ENCODE results near the gene TMEM238L. TPM values are rescaled to one million over a fixed set of nuclear protein-coding genes. Genes with fewer than 3 reads are reported as not detected.

TMEM238L gene
- total RNA-seq, 4 donors from 2014 or later, result 0.42 to 4.8 (median 1.0) TPM

- Histone ChIP-seq H3K27ac (peak overlapping the region in 1 of 4 donors; percentile 29), H3K4me1 (peaks cover 0 to 33% (median 4%) of the 10 kb centered on the region in 3 donors), H3K4me3 (no peak overlapping the region), H3K27me3 (no peaks in the 10 kb centered on the region), H3K9me3 (no peaks in the 10 kb centered on the region), H3K36me3 (no peaks in the 10 kb centered on the region)
- no peak for DNase-seq
- TF ChIP-seq POLR2A (IDR thresholded peaks at IDR 0.05) (no peak), CTCF (IDR thresholded peaks at IDR 0.05) (no peak)
- 65 to 69% methylated on average over 5 of the region's 5 CpGs for WGBS, 2 donors
- intact Hi-C loops (cut with DNase I), result no loop called here
Observed at GRCh38 chr17:10815319-10815718, 11.4 kb upstream of the TMEM238L start.

- no peaks in the 10 kb centered on the region for H3K27me3 ChIP-seq
- WGBS, 2 donors, result 56 to 58% methylated on average over 1 of the region's 1 CpG
- DNase-seq, result no peak
- peaks cover 0 to 33% (median 4%) of the 10 kb centered on the region in 3 donors for H3K4me1 ChIP-seq
- no peaks in the 10 kb centered on the region for H3K36me3 ChIP-seq
- H3K27ac ChIP-seq, result no peak overlapping the region
- no peak overlapping the region for H3K4me3 ChIP-seq
- TF ChIP-seq CTCF (IDR thresholded peaks at IDR 0.05) (no peak), POLR2A (IDR thresholded peaks at IDR 0.05) (no peak)
- intact Hi-C loops (cut with DNase I), result no loop called here
- H3K9me3 ChIP-seq, result no peaks in the 10 kb centered on the region
Observed at GRCh38 chr17:10814075-10814474, 10.2 kb upstream of the TMEM238L start.

- Histone ChIP-seq H3K27ac (peak overlapping the region in 1 of 4 donors; percentile 27), H3K36me3 (no peaks in the 10 kb centered on the region), H3K27me3 (no peaks in the 10 kb centered on the region), H3K4me3 (no peak overlapping the region), H3K9me3 (no peaks in the 10 kb centered on the region), H3K4me1 (peaks cover 0 to 33% (median 4%) of the 10 kb centered on the region in 3 donors)
- DNase-seq, result no peak
- intact Hi-C loops (cut with DNase I), result no loop called here
- no peak for TF ChIP-seq CTCF (IDR thresholded peaks at IDR 0.05)
- WGBS, 2 donors, result 34 to 58% methylated on average over 5 of the region's 5 CpGs
Observed at GRCh38 chr17:10812674-10813073, 8.8 kb upstream of the TMEM238L start.

GRCh38 chr17:10809605-10810004 is 5.7 kb upstream of the TMEM238L start:
- no peak for DNase-seq
- intact Hi-C loops (cut with DNase I), result no loop called here
- TF ChIP-seq POLR2A (IDR thresholded peaks at IDR 0.05) (no peak), CTCF (IDR thresholded peaks at IDR 0.05) (no peak)
- Histone ChIP-seq H3K27ac (no peak overlapping the region), H3K36me3 (no peaks in the 10 kb centered on the region), H3K9me3 (no peaks in the 10 kb centered on the region), H3K4me1 (peaks cover 0 to 26% (median 4%) of the 10 kb centered on the region in 3 donors), H3K4me3 (no peak overlapping the region), H3K27me3 (no peaks in the 10 kb centered on the region)
- 81 to 92% methylated on average over 4 of the region's 4 CpGs for WGBS, 2 donors

- intact Hi-C loops (cut with DNase I), result no loop called here
- WGBS, 2 donors, result 75 to 82% methylated on average over 7 of the region's 7 CpGs
- Histone ChIP-seq H3K4me3 (no peak overlapping the region), H3K4me1 (peaks cover 0 to 28% (median 14%) of the 10 kb centered on the region in 3 donors), H3K9me3 (no peaks in the 10 kb centered on the region), H3K36me3 (no peaks in the 10 kb centered on the region), H3K27ac (peak overlapping the region in 1 of 4 donors; percentile 36), H3K27me3 (no peaks in the 10 kb centered on the region)
- TF ChIP-seq POLR2A (IDR thresholded peaks at IDR 0.05) (no peak), CTCF (IDR thresholded peaks at IDR 0.05) (no peak)
- DNase-seq, result no peak
Observed at GRCh38 chr17:10807704-10808128, 3.8 kb upstream of the TMEM238L start.

Data from esophagus squamous epithelium (tissue), 5 donors.